ENCODE results near the gene GRK5.

Gene GRK5

GRCh38 chr10:119441921-119442757 is 234.8 kb downstream of the GRK5 start:
- DNase-seq (ENCODE audit: low read depth in 2 of 2): no peak

GRCh38 chr10:119442758-119443060 is 235.3 kb downstream of the GRK5 start:
- no peak for DNase-seq (ENCODE audit: low read depth in 2 of 2)

- DNase-seq (ENCODE audit: low read depth in 2 of 2): no peak
Measured at GRCh38 chr10:119443441-119443840, 236.1 kb downstream of the GRK5 start.

GRCh38 chr10:119443970-119444660 is 236.7 kb downstream of the GRK5 start:
- no peak for DNase-seq (ENCODE audit: low read depth in 2 of 2)

- no peak for DNase-seq (ENCODE audit: low read depth in 2 of 2)
Measured at GRCh38 chr10:119444866-119445265, 237.5 kb downstream of the GRK5 start.

GRCh38 chr10:119445311-119445934 is 238.1 kb downstream of the GRK5 start:
- DNase-seq (ENCODE audit: low read depth in 2 of 2): peak; percentile 67 to 72

GRCh38 chr10:119445935-119446317 is 238.6 kb downstream of the GRK5 start:
- DNase-seq (ENCODE audit: low read depth in 2 of 2): no peak

- no peak for DNase-seq (ENCODE audit: low read depth in 2 of 2)
Measured at GRCh38 chr10:119446441-119447277, 239.3 kb downstream of the GRK5 start.

- DNase-seq (ENCODE audit: low read depth in 2 of 2): no peak
Measured at GRCh38 chr10:119447421-119447820, 240.1 kb downstream of the GRK5 start.

GRCh38 chr10:119447823-119448546 is 240.6 kb downstream of the GRK5 start:
- DNase-seq (ENCODE audit: low read depth in 2 of 2): no peak

GRCh38 chr10:119448628-119449584 is 241.5 kb downstream of the GRK5 start:
- DNase-seq (ENCODE audit: low read depth in 2 of 2): no peak

GRCh38 chr10:119449760-119450461 is 242.5 kb downstream of the GRK5 start:
- DNase-seq (ENCODE audit: low read depth in 2 of 2): no peak

GRCh38 chr10:119450606-119451299 is 243.4 kb downstream of the GRK5 start:
- DNase-seq (ENCODE audit: low read depth in 2 of 2): no peak

GRCh38 chr10:119451300-119451896 is 244.0 kb downstream of the GRK5 start:
- no peak for DNase-seq (ENCODE audit: low read depth in 2 of 2)

- DNase-seq (ENCODE audit: low read depth in 2 of 2): no peak
Measured at GRCh38 chr10:119452396-119452795, 245.0 kb downstream of the GRK5 start.

GRCh38 chr10:119453313-119453712 is 245.9 kb downstream of the GRK5 start:
- DNase-seq (ENCODE audit: low read depth in 2 of 2): no peak

- no peak for DNase-seq (ENCODE audit: low read depth in 2 of 2)
Measured at GRCh38 chr10:119454316-119454715, 246.9 kb downstream of the GRK5 start.

GRCh38 chr10:119454990-119455389 is 247.6 kb downstream of the GRK5 start:
- no peak for DNase-seq (ENCODE audit: low read depth in 2 of 2)

Measured in stimulated activated CD8-positive, alpha-beta memory T cell treated with anti-CD3 and anti-CD28 coated beads, Interleukin-2, amount 100 ng/mL, for 1 hour (primary cell).